Measurements from ENCODE around the gene TMEM171. TPM values are rescaled to one million over a fixed set of nuclear protein-coding genes. Genes with fewer than 3 reads are reported as not detected.

TMEM171 gene
- total RNA-seq, 1 experiment from 2014 or later: 2.1 TPM

GRCh38 chr5:73126957-73127356, 6.6 kb downstream of the TMEM171 start:
- DNase-seq (ENCODE audit: low read depth, low spot score) (no peak), ATAC-seq (no peak)
- intact Hi-C loops (cut with micrococcal nuclease; ENCODE audit: unreplicated experiment) (no loop called here), in situ Hi-C loops (cut with HindIII; ENCODE audit: low pct_unique_long_range_greater_than_20kb, low sequenced_read_pairs) (no loop called here)
- H3K4me1 ChIP-seq (ENCODE audit: control insufficient read depth, insufficient read depth, low read length): no peaks in the 10 kb centered on the region
- CTCF ChIA-PET: interaction anchor here (0.6 kb wide), 1 partner anchor 328 kb away, joined by 3 read pairs; no protein-coding TSS in a partner anchor
- H3K9me3 ChIP-seq (ENCODE audit: control insufficient read depth, insufficient read depth, low read depth, low read length): no peaks in the 10 kb centered on the region
- no TSS peak for BruUV-seq (replicated peaks)
- H3K36me3 ChIP-seq (ENCODE audit: control insufficient read depth, insufficient read depth, low read length): no peaks in the 10 kb centered on the region
- H3K27ac ChIP-seq (ENCODE audit: low read length): no peak overlapping the region
- H3K27me3 ChIP-seq (ENCODE audit: control insufficient read depth, insufficient read depth, low read length): no peaks in the 10 kb centered on the region
- TF ChIP-seq TCF7L2 (IDR thresholded peaks at IDR 0.05; ENCODE audit: low read depth, low read length) (no peak), SIN3A (IDR thresholded peaks at IDR 0.05; ENCODE audit: borderline replicate concordance, insufficient read depth, low read depth, low read length) (no peak), REST (IDR thresholded peaks at IDR 0.05; ENCODE audit: insufficient read depth in 1 of 2, low read depth in 2 of 2, low read length in 1 of 2) (no peak), CTCF (IDR thresholded peaks at IDR 0.05) (no peak), POLR2AphosphoS5 (IDR thresholded peaks at IDR 0.05; ENCODE audit: low read depth, low read length) (no peak)
- H3K4me3 ChIP-seq (ENCODE audit: low read depth in 2 of 2, low read length in 2 of 2): no peak overlapping the region
- POLR2A ChIA-PET: no interaction called here

GRCh38 chr5:73129143-73129542, 8.8 kb downstream of the TMEM171 start:
- intact Hi-C loops (cut with micrococcal nuclease; ENCODE audit: unreplicated experiment) (no loop called here), in situ Hi-C loops (cut with HindIII; ENCODE audit: low pct_unique_long_range_greater_than_20kb, low sequenced_read_pairs) (no loop called here)

More at GRCh38 chr5:73129143-73129542, 8.8 kb downstream of the TMEM171 start:
- no peak for TF ChIP-seq REST (IDR thresholded peaks at IDR 0.05; ENCODE audit: insufficient read depth in 1 of 2, low read depth in 2 of 2, low read length in 1 of 2)
- no peak for TF ChIP-seq SIN3A (IDR thresholded peaks at IDR 0.05; ENCODE audit: borderline replicate concordance, insufficient read depth, low read depth, low read length)
- no peak for TF ChIP-seq CTCF (IDR thresholded peaks at IDR 0.05)
- no peak for TF ChIP-seq POLR2AphosphoS5 (IDR thresholded peaks at IDR 0.05; ENCODE audit: low read depth, low read length)
- no peak for TF ChIP-seq TCF7L2 (IDR thresholded peaks at IDR 0.05; ENCODE audit: low read depth, low read length)
- ATAC-seq (no peak), DNase-seq (ENCODE audit: low read depth, low spot score) (no peak)
- Histone ChIP-seq H3K4me3 (ENCODE audit: low read depth in 2 of 2, low read length in 2 of 2) (no peak overlapping the region), H3K9me3 (ENCODE audit: control insufficient read depth, insufficient read depth, low read depth, low read length) (no peaks in the 10 kb centered on the region), H3K4me1 (ENCODE audit: control insufficient read depth, insufficient read depth, low read length) (no peaks in the 10 kb centered on the region), H3K27ac (ENCODE audit: low read length) (no peak overlapping the region), H3K27me3 (ENCODE audit: control insufficient read depth, insufficient read depth, low read length) (no peaks in the 10 kb centered on the region), H3K36me3 (ENCODE audit: control insufficient read depth, insufficient read depth, low read length) (no peaks in the 10 kb centered on the region)
- ChIA-PET CTCF (no interaction called here), POLR2A (no interaction called here)
- no TSS peak for BruUV-seq (replicated peaks)
